NB4 (cell line): ENCODE results near the gene G3BP1.

Source experiments
- CTCF ChIP-seq: IDR thresholded peaks from one replicate; pipeline ENCODE4 v1.5.1; 2012; ENCODE audit warnings: low read depth, low read length
- MAX ChIP-seq: IDR thresholded peaks from 2 replicates; pipeline ENCODE4 v1.6.1; 2011; ENCODE audit warnings: low read depth, low read length
- POLR2A ChIP-seq: IDR thresholded peaks from 2 replicates; pipeline ENCODE4 v1.6.1; 2011; ENCODE audit warnings: mild to moderate bottlenecking; ENCODE audit not compliant: insufficient read length; ENCODE audit errors: extremely low read depth

GRCh38 chr5:151751091-151751490 lies 20.7 kb upstream of the G3BP1 start:
- no peak for TF ChIP-seq POLR2A
- no peak for TF ChIP-seq CTCF
- no peak for TF ChIP-seq MAX
